ENCODE measurements around the gene DCLK1. TPM values are rescaled to one million over a fixed set of nuclear protein-coding genes. Genes with fewer than 3 reads are reported as not detected.

The DCLK1 gene
- total RNA-seq, 6 experiments from 2014 or later = 0.07 to 0.12 (median 0.10) TPM; not detected in 2

- no peak for DNase-seq
- TF ChIP-seq CTCF (IDR thresholded peaks at IDR 0.05) = no peak
Observed at GRCh38 chr13:36029166-36029565, 102.0 kb downstream of the DCLK1 start.

GRCh38 chr13:36028359-36029025 is 102.7 kb downstream of the DCLK1 start:
- Histone ChIP-seq H3K9me3 (no peaks in the 10 kb centered on the region), H3K27me3 (no peaks in the 10 kb centered on the region), H3K36me3 (no peaks in the 10 kb centered on the region), H3K4me1 (no peaks in the 10 kb centered on the region), H3K4me3 (no peak overlapping the region), H3K27ac (no peak overlapping the region)
- TF ChIP-seq POLR2A (IDR thresholded peaks at IDR 0.05) (no peak), CTCF (IDR thresholded peaks at IDR 0.05) (no peak)
- DNase-seq (no peak), ATAC-seq (no peak)
- WGBS (ENCODE audit: insufficient coverage, low coverage, low lambda C conversion rate, missing lambda C conversion rate) = 44% methylated on average over 6 of the region's 6 CpGs
- intact Hi-C loops (cut with DNase I) = no loop called here

More at GRCh38 chr13:36029166-36029565, 102.0 kb downstream of the DCLK1 start:
- no peaks in the 10 kb centered on the region for H3K27me3 ChIP-seq
- H3K4me1 ChIP-seq = no peaks in the 10 kb centered on the region
- no peak overlapping the region for H3K27ac ChIP-seq
- no peaks in the 10 kb centered on the region for H3K9me3 ChIP-seq
- H3K36me3 ChIP-seq = no peaks in the 10 kb centered on the region
- WGBS (ENCODE audit: insufficient coverage, low coverage, low lambda C conversion rate, missing lambda C conversion rate) = 53% methylated on average over 6 of the region's 6 CpGs
- intact Hi-C loops (cut with DNase I) = no loop called here
- no peak for ATAC-seq
- H3K4me3 ChIP-seq = no peak overlapping the region

- Histone ChIP-seq H3K36me3 (no peaks in the 10 kb centered on the region), H3K27ac (no peak overlapping the region), H3K4me3 (no peak overlapping the region), H3K9me3 (no peaks in the 10 kb centered on the region), H3K27me3 (no peaks in the 10 kb centered on the region), H3K4me1 (no peaks in the 10 kb centered on the region)
- 24% methylated on average over 2 of the region's 2 CpGs for WGBS (ENCODE audit: insufficient coverage, low coverage, low lambda C conversion rate, missing lambda C conversion rate)
- intact Hi-C loops (cut with DNase I) = no loop called here
- ATAC-seq (no peak), DNase-seq (no peak)
- no peak for TF ChIP-seq POLR2A (IDR thresholded peaks at IDR 0.05)
- TF ChIP-seq CTCF (IDR thresholded peaks at IDR 0.05) = no peak
Observed at GRCh38 chr13:36026531-36026930, 104.7 kb downstream of the DCLK1 start.

- Histone ChIP-seq H3K4me1 (no peaks in the 10 kb centered on the region), H3K9me3 (no peaks in the 10 kb centered on the region), H3K36me3 (no peaks in the 10 kb centered on the region), H3K27ac (no peak overlapping the region), H3K27me3 (no peaks in the 10 kb centered on the region), H3K4me3 (no peak overlapping the region)
- no peak for ATAC-seq
- 42% methylated on average over 3 of the region's 3 CpGs for WGBS (ENCODE audit: insufficient coverage, low coverage, low lambda C conversion rate, missing lambda C conversion rate)
- TF ChIP-seq POLR2A (IDR thresholded peaks at IDR 0.05) (no peak), CTCF (IDR thresholded peaks at IDR 0.05) (no peak)
- no peak for DNase-seq
- intact Hi-C loops (cut with DNase I) = no loop called here
Observed at GRCh38 chr13:36014763-36015162, 116.4 kb downstream of the DCLK1 start.

Measured in right lobe of liver (tissue), 6 donors.